ENCODE measurements around the gene MKRN2.

- TF ChIP-seq POLR2AphosphoS5 (IDR thresholded peaks at IDR 0.05) (no peak), CTCF (IDR thresholded peaks at IDR 0.05) (no peak), EP300 (IDR thresholded peaks at IDR 0.05) (no peak)
Observed at GRCh38 chr3:12518261-12519028, 38.4 kb upstream of the MKRN2 start.
